HepG2 (cell line): ENCODE measurements around the gene NUDCD2. TPM values are rescaled to one million over a fixed set of nuclear protein-coding genes. Genes with fewer than 3 reads are reported as not detected.

Source experiments
- FOXC1 ChIP-seq: sonication (generic); formaldehyde crosslinking; IDR thresholded peaks from 2 replicates; pipeline ENCODE4 v1.8.0; 2022; ENCODE audit warnings: mild to moderate bottlenecking, missing genetic modification reagents, borderline replicate concordance
- FOXP1 ChIP-seq, 2 experiments: fragments of 450-650 bp in 1 of 2; IDR thresholded peaks; 2 replicates each; pipeline ENCODE4 v1.6.1; 2017 to 2018; ENCODE audit warnings: antibody characterized with exemption in 1 of 2
- HNF4G ChIP-seq, 2 experiments: sonication (generic) in 1 of 2; formaldehyde crosslinking in 1 of 2; IDR thresholded peaks; 2 replicates each; pipeline versions ENCODE4 v1.4.0 to v1.6.1; 2011 to 2020; ENCODE audit warnings: borderline replicate concordance in 2 of 2, low read depth in 2 of 2, mild to moderate bottlenecking in 2 of 2, low read length in 1 of 2, missing genetic modification reagents in 1 of 2, moderate library complexity in 1 of 2
- PAWR ChIP-seq: sonication (generic); formaldehyde crosslinking; IDR thresholded peaks from 2 replicates; pipeline ENCODE4 v1.4.0; 2020; ENCODE audit warnings: missing genetic modification reagents, mild to moderate bottlenecking, borderline replicate concordance
- RXRA ChIP-seq: sonication (generic); formaldehyde crosslinking; IDR thresholded peaks from 2 replicates; pipeline ENCODE4 v1.5.1; 2020; ENCODE audit warnings: missing genetic modification reagents
- ZBTB8A ChIP-seq: sonication (generic); formaldehyde crosslinking; IDR thresholded peaks from 2 replicates; pipeline ENCODE4 v1.4.0; 2020; ENCODE audit warnings: mild to moderate bottlenecking, low read depth, missing genetic modification reagents, borderline replicate concordance
- ZMYM4 ChIP-seq: sonication (generic); formaldehyde crosslinking; IDR thresholded peaks from 2 replicates; pipeline ENCODE4 v1.8.1; 2023; ENCODE audit warnings: mild to moderate bottlenecking, missing genetic modification reagents
- ZNF264 ChIP-seq: sonication (generic); formaldehyde crosslinking; IDR thresholded peaks from 2 replicates; pipeline ENCODE4 v1.4.0; 2020; ENCODE audit warnings: missing genetic modification reagents
- ZNF296 ChIP-seq: sonication (generic); formaldehyde crosslinking; conservative IDR thresholded peaks from 2 replicates; pipeline ENCODE4 v1.5.0; 2020; ENCODE audit warnings: mild to moderate bottlenecking, missing genetic modification reagents
- polyA plus RNA-seq, 8 experiments: library from polyadenylated mRNA; depleted of rRNA in 3 of 8; stranded (reverse) in 7 of 8; unstranded in 1 of 8; fragments of >200 nt; fragmentation: Illumina TruSeq in 4 of 8; extraction: Trizol in 4 of 8; gene quantifications; 2 replicates each; pipeline versions ENCODE4 v1.2.1 to v1.2.3, GENCODE V29; 2011 to 2016; ENCODE audit warnings: low read depth in 4 of 8, missing spikeins in 1 of 8, mixed read lengths in 1 of 8; ENCODE audit not compliant: insufficient read depth in 1 of 8
- total RNA-seq, 5 experiments: library from RNA; depleted of rRNA; stranded (reverse); fragments of >200 nt; fragmentation: Illumina TruSeq; extraction: Trizol; gene quantifications; 2 replicates each; pipeline ENCODE4 v1.2.3, GENCODE V29; 2016; ENCODE audit warnings: low read depth in 1 of 5
- TF ChIP-seq, protein P1 (sequence below): sonication (generic); formaldehyde crosslinking; IDR thresholded peaks from 2 replicates; pipeline ENCODE4 v1.8.0; 2022; ENCODE audit warnings: missing genetic modification reagents, low read depth, mild to moderate bottlenecking, borderline replicate concordance
- TF ChIP-seq, protein P2 (sequence below): sonication (generic); formaldehyde crosslinking; conservative IDR thresholded peaks from 2 replicates; pipeline ENCODE4 v1.4.0; 2020; ENCODE audit warnings: missing genetic modification reagents
- TF ChIP-seq, protein P3 (sequence below): IDR thresholded peaks from 2 replicates; pipeline ENCODE4 v1.6.1; 2016; ENCODE audit warnings: low read depth, control low read depth
- TF ChIP-seq, protein P4 (sequence below): sonication (generic); formaldehyde crosslinking; IDR thresholded peaks from 2 replicates; pipeline ENCODE4 v1.4.0; 2020; ENCODE audit warnings: mild to moderate bottlenecking, missing genetic modification reagents, borderline replicate concordance
- TF ChIP-seq, protein P5 (sequence below): sonication (generic); formaldehyde crosslinking; IDR thresholded peaks from 2 replicates; pipeline ENCODE4 v1.4.0; 2020; ENCODE audit warnings: missing genetic modification reagents
- TF ChIP-seq, protein P6 (sequence below): IDR thresholded peaks from 2 replicates; pipeline ENCODE4 v1.6.1; 2016; ENCODE audit warnings: missing genetic modification reagents, missing compliant biosample characterization
- TF ChIP-seq, protein P7 (sequence below): sonication (generic); formaldehyde crosslinking; IDR thresholded peaks from 2 replicates; pipeline ENCODE4 v1.4.0; 2020; ENCODE audit warnings: missing genetic modification reagents
- TF ChIP-seq, protein P8 (sequence below): conservative IDR thresholded peaks from 2 replicates; pipeline ENCODE4 v1.6.1; 2018; ENCODE audit warnings: missing genetic modification reagents

Gene NUDCD2
- total and polyA plus RNA-seq, 2 of the 13 experiments (the other 11 are each of a cell fraction or from before 2014, with no cell fraction given), result 14.8 to 39.2 TPM

DNA sequence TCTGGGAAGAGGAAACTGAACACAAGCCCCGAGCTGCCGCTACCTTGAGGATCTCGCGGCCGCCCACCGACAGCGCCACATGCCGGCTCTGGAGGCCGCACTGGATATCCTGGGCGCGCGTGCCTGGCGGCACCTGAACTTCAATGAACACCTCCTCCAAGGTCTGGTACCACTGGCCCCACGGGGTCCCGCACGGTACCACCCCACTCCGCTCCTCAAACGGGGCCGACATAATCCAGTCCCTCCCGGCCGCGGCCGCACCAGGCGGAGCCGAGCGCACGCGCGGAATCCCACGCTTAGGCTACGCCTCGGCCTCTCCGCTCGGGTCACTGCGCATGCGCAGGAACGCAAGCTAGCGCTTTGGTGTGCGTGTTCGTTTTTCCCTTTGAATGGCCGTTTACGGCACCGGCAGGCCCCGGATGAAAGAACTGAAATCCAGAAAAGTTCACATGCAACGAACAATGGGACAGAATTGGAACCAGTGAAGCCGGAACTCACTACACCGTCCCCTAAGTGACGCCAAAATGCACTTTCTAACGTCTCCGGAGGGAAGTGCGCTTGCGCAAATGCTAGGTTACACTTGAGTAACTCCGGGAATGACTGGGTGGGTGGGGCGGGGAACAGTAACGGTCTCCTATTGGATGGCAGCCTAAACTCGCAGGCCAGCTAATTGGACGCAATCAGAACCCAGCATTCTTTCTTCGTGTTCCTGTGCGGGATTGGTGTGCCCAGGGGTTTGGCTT lies at the start of gene NUDCD2 (continued):
- peak; percentile 86 for TF ChIP-seq ZMYM4 (CRISPR knock-in tag)
- no peak for TF ChIP-seq FOXP1 (IDR thresholded peaks at IDR 0.05)
- no peak for TF ChIP-seq FOXP1 (CRISPR knock-in tag; IDR thresholded peaks at IDR 0.05)
- no peak for TF ChIP-seq HNF4G (IDR thresholded peaks at IDR 0.05; ENCODE audit: borderline replicate concordance, low read depth, low read length)
- peak; percentile 64; the same call in 1 of the 2 replicates for TF ChIP-seq HNF4G (CRISPR knock-in tag; IDR thresholded peaks at IDR 0.05; ENCODE audit: borderline replicate concordance, low read depth)
- peak; percentile 88 for TF ChIP-seq RXRA (CRISPR knock-in tag)
- TF ChIP-seq, protein P1, sequence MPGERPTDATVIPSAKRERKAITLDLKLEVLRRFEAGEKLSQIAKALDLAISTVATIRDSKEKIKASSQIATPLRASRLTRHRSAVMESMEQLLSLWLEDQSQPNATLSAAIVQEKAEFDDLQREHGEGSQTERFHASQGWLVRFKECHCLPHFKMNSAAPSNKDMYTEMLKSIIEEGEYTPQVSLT, result no peak; the same call in 1 of the 2 replicates
- TF ChIP-seq, protein P2, sequence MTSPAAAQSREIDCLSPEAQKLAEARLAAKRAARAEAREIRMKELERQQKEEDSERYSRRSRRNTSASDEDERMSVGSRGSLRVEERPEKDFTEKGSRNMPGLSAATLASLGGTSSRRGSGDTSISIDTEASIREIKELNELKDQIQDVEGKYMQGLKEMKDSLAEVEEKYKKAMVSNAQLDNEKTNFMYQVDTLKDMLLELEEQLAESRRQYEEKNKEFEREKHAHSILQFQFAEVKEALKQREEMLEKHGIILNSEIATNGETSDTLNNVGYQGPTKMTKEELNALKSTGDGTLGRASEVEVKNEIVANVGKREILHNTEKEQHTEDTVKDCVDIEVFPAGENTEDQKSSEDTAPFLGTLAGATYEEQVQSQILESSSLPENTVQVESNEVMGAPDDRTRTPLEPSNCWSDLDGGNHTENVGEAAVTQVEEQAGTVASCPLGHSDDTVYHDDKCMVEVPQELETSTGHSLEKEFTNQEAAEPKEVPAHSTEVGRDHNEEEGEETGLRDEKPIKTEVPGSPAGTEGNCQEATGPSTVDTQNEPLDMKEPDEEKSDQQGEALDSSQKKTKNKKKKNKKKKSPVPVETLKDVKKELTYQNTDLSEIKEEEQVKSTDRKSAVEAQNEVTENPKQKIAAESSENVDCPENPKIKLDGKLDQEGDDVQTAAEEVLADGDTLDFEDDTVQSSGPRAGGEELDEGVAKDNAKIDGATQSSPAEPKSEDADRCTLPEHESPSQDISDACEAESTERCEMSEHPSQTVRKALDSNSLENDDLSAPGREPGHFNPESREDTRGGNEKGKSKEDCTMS (CRISPR knock-in tag), result no peak
- 0 out of 2 replicates have a peak, but pooled peaks have one; percentile 41 for TF ChIP-seq ZNF296 (CRISPR knock-in tag)
- TF ChIP-seq, protein P3, sequence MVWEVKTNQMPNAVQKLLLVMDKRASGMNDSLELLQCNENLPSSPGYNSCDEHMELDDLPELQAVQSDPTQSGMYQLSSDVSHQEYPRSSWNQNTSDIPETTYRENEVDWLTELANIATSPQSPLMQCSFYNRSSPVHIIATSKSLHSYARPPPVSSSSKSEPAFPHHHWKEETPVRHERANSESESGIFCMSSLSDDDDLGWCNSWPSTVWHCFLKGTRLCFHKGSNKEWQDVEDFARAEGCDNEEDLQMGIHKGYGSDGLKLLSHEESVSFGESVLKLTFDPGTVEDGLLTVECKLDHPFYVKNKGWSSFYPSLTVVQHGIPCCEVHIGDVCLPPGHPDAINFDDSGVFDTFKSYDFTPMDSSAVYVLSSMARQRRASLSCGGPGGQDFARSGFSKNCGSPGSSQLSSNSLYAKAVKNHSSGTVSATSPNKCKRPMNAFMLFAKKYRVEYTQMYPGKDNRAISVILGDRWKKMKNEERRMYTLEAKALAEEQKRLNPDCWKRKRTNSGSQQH (CRISPR knock-in tag), result peak; percentile 39; the same call in 1 of the 2 replicates
- TF ChIP-seq PAWR (CRISPR knock-in tag), result no peak; the same call in 1 of the 2 replicates
- TF ChIP-seq, protein P4, sequence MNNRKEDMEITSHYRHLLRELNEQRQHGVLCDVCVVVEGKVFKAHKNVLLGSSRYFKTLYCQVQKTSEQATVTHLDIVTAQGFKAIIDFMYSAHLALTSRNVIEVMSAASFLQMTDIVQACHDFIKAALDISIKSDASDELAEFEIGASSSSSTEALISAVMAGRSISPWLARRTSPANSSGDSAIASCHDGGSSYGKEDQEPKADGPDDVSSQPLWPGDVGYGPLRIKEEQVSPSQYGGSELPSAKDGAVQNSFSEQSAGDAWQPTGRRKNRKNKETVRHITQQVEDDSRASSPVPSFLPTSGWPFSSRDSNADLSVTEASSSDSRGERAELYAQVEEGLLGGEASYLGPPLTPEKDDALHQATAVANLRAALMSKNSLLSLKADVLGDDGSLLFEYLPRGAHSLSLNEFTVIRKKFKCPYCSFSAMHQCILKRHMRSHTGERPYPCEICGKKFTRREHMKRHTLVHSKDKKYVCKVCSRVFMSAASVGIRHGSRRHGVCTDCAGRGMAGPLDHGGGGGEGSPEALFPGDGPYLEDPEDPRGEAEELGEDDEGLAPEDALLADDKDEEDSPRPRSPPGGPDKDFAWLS, result no peak
- no peak for TF ChIP-seq ZBTB8A (CRISPR knock-in tag)
- peak; percentile 68; the same call in 1 of the 2 replicates for TF ChIP-seq ZNF264
- TF ChIP-seq, protein P5, sequence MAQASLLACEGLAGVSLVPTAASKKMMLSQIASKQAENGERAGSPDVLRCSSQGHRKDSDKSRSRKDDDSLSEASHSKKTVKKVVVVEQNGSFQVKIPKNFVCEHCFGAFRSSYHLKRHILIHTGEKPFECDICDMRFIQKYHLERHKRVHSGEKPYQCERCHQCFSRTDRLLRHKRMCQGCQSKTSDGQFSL (CRISPR knock-in tag), result 0 out of 2 replicates have a peak, but pooled peaks have one; percentile 44
- TF ChIP-seq, protein P6, sequence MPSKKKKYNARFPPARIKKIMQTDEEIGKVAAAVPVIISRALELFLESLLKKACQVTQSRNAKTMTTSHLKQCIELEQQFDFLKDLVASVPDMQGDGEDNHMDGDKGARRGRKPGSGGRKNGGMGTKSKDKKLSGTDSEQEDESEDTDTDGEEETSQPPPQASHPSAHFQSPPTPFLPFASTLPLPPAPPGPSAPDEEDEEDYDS (CRISPR knock-in tag), result peak; percentile 17
- TF ChIP-seq FOXC1 (CRISPR knock-in tag), result peak; percentile 83; the same call in 1 of the 2 replicates
- TF ChIP-seq, protein P7, sequence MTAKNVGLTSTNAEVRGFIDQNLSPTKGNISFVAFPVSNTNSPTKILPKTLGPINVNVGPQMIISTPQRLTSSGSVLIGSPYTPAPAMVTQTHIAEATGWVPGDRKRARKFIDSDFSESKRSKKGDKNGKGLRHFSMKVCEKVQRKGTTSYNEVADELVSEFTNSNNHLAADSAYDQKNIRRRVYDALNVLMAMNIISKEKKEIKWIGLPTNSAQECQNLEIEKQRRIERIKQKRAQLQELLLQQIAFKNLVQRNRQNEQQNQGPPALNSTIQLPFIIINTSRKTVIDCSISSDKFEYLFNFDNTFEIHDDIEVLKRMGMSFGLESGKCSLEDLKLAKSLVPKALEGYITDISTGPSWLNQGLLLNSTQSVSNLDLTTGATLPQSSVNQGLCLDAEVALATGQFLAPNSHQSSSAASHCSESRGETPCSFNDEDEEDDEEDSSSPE, result peak; percentile 44; the same call in 1 of the 2 replicates
- TF ChIP-seq, protein P8, sequence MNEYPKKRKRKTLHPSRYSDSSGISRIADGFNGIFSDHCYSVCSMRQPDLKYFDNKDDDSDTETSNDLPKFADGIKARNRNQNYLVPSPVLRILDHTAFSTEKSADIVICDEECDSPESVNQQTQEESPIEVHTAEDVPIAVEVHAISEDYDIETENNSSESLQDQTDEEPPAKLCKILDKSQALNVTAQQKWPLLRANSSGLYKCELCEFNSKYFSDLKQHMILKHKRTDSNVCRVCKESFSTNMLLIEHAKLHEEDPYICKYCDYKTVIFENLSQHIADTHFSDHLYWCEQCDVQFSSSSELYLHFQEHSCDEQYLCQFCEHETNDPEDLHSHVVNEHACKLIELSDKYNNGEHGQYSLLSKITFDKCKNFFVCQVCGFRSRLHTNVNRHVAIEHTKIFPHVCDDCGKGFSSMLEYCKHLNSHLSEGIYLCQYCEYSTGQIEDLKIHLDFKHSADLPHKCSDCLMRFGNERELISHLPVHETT (CRISPR knock-in tag), result peak; percentile 40; the same call in 1 of the 2 replicates
